Measurements from ENCODE around the gene MACROD2.

MACROD2 gene

GRCh38 chr20:14062171-14062570 is 66.9 kb downstream of the MACROD2 start:
- no peak for DNase-seq (ENCODE audit: low read depth, low spot score)

- DNase-seq (ENCODE audit: low read depth, low spot score), result no peak
Observed at GRCh38 chr20:14062786-14063185, 67.5 kb downstream of the MACROD2 start.

GRCh38 chr20:14064333-14064732 is 69.0 kb downstream of the MACROD2 start:
- no peak for DNase-seq (ENCODE audit: low read depth, low spot score)

- DNase-seq (ENCODE audit: low read depth, low spot score), result no peak
Observed at GRCh38 chr20:14064921-14065320, 69.6 kb downstream of the MACROD2 start.

DNA sequence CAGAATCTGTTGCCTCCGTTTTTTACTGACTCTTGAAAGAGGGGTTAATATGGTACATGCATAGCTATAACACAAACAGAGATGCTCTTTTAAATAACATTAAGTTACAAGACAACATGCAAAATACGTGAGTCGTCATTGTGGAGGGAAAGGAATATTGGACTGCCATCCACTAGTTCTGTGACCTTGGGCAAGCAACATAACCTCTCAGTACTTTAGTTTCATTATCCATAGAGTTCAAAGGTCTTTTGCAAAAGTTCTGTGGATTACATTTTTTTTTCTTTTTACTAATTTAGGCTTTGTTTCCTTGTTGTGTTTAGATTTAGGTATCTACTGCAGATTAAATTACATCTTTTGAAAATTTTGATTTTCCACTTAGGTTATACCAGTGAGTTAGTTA is 70.5 kb downstream of the MACROD2 start:
- no peak for DNase-seq (ENCODE audit: low read depth, low spot score)

DNA sequence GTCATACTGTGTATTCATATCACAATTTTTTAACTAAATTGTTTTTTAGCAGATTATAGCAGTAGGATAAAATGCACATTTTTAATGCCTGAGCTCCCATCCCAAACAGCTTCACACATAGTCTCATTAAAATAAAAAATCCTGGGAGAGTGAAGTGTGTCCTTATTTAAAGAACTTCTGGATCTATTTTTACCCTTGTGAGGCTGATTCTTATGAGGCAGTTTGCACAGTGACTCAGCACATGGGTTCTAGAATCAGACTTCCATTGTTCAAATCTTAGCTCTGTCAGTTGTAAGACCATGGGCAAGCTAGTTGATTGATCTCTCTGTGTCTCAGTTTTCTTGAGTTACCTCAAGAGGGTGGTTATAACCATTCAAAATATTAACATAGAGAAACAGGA is 72.3 kb downstream of the MACROD2 start:
- no peak for DNase-seq (ENCODE audit: low read depth, low spot score)

GRCh38 chr20:14069796-14070195 is 74.5 kb downstream of the MACROD2 start:
- DNase-seq (ENCODE audit: low read depth, low spot score), result no peak

DNA sequence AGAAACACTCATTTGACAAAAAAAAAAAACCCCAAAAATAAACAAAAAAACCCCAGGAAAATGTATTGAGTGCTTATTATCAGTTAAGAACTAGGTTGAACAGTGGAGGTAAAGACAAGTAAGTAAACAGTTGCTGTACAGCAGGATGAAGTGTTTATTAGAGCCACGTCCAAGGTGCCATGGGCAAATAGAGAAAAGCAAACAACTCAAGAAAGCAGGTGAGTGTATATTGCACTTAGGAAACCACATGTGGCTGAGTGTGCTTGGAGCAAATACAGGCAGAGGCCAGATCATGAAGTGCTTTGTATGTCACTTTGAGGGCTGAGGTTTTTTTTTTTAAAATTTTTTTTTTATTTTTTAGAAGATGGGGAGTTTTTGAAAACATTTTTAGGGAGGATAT is 98.3 kb downstream of the MACROD2 start:
- DNase-seq (ENCODE audit: low read depth, low spot score), result no peak

GRCh38 chr20:14098261-14098660 is 102.9 kb downstream of the MACROD2 start:
- no peak for DNase-seq (ENCODE audit: low read depth, low spot score)

DNA sequence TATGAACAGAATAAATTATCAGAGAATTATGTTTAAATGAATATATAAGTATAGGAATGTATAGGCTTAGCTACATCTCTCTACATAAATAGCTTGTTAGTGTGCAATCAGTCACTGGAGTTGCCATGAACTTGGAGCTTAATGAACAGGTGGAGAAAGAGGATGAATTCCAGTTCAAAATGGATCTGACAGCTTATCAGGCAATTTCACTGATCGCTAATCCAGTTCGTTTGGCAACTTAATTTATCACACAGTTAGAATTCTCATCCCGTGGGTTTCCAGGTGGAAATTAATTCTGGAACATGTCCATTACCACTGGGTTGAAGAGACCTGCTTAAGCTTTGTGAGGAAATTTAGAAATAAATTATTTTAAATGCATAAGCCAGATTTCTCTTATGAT is 118.1 kb downstream of the MACROD2 start:
- DNase-seq (ENCODE audit: low read depth, low spot score), result no peak

GRCh38 chr20:14114065-14114704 is 118.9 kb downstream of the MACROD2 start:
- no peak for DNase-seq (ENCODE audit: low read depth, low spot score)

DNA sequence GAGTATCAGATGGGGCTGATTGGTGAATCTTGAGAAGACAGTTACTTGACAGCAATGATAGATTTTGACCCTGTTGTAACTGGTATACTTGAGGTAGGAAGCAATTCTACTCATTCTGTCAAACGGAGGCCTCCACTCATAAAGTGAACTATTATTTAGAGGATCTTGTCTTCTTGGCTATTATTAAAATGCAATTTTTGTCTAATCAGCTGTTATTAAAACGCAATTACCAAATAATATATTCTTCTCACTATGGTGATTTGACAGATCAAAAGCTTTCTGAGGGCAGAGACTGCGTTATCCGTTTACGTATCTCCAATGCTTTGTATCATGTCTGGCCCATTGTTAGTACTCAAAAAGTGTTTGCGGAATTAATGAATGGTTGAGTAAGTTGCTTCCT is 120.7 kb downstream of the MACROD2 start:
- no peak for DNase-seq (ENCODE audit: low read depth, low spot score)

DNA sequence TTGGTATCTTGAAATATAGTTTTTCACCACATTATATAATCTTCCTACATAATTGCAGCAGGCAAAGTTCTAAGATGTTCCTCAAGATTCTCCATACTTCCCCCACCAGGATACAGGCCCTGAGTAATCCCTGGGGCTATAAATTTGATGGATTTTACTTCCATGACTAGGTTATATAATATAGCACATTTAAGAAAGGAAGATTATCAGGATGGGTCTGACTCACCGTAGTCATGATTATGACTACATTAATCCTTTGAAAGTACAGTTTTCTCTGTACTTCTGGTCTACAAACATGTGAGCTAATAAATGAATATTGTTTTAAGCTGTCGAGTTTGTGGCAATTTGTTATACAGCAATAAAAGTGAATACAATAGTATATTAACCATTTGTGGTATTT is 122.5 kb downstream of the MACROD2 start:
- DNase-seq (ENCODE audit: low read depth, low spot score), result no peak

- no peak for DNase-seq (ENCODE audit: low read depth, low spot score)
Observed at GRCh38 chr20:14126856-14127255, 131.5 kb downstream of the MACROD2 start.

DNA sequence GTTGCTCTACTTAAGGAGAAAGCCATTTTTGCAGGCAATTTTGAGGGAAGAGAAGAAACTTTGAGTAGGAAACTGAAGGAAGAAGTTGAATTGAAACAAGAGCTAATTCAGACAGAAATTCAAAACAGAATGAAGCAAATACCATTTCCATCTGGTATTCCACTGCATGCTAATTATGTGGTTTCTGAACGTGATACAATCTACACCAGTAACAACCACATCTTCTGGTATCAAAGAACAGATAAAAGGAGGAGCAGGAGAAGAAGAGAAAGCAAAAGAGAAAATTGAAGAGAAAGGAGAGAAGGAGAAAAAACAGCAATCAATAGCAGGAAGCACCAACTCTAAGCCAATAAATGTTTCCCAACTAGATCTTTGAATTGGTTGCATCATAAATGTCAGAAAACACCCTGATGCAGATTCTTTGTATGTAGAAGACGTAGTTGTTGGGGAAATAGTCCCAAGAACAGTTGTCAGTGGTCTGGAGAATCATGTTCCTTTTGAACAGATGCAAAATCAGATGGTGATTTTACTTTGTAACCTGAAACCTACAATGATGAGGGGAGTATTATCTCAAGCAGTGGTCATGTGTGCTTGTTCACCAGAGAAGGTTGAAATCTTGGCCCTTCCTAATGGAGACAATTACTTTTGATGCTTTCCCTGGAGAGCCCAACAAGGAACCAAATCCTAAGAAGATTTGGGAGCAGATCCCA is 132.4 kb downstream of the MACROD2 start:
- no peak for DNase-seq (ENCODE audit: low read depth, low spot score)

GRCh38 chr20:14134004-14134403 is 138.7 kb downstream of the MACROD2 start:
- no peak for DNase-seq (ENCODE audit: low read depth, low spot score)

DNA sequence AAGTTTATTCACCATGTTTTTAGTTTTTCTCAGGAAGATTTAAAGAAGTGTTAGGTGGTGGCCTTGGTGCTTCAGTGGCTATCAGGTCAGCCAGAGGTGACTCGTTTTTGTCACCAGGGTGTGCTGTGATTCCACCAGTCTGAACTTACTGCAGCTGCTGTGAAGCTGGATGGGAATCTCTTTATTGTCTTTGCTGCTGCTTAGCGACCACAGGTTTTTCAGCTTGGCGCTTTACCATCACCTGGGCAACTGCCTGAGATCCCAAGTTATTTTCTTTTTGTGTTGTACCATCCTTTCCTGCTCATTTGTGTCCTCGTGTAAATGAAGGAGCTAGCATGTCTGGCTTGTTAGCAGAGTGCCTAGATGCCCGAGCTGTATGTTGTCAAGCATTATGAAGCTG is 146.9 kb downstream of the MACROD2 start:
- peak; percentile 74 for DNase-seq (ENCODE audit: low read depth, low spot score)

GRCh38 chr20:14142964-14143627 is 147.8 kb downstream of the MACROD2 start:
- no peak for DNase-seq (ENCODE audit: low read depth, low spot score)

GRCh38 chr20:14148042-14148441 is 152.7 kb downstream of the MACROD2 start:
- DNase-seq (ENCODE audit: low read depth, low spot score), result no peak

GRCh38 chr20:14155361-14155760 is 160.0 kb downstream of the MACROD2 start:
- no peak for DNase-seq (ENCODE audit: low read depth, low spot score)

DNA sequence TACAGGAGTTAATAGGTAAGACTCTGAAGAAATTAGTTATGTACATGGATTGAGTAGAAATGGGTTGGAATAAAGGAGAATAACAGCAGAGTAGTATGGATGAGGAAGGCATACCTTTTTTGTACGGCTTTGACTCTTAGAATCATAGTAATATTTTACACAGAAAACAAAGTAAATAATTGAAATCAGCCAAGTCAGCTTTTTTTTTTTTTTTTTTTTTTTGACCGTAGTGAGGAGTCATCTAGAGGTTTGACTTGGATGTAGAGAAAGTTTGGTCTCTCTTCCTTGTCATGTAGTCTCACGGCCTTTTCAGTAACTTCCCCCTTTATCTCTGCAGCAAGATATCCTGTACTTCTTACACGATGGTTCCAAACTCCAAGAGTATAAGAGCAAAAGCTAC is 183.2 kb downstream of the MACROD2 start:
- DNase-seq (ENCODE audit: low read depth, low spot score), result no peak

GRCh38 chr20:14178952-14179351 is 183.6 kb downstream of the MACROD2 start:
- no peak for DNase-seq (ENCODE audit: low read depth, low spot score)

GRCh38 chr20:14189794-14190402 is 194.6 kb downstream of the MACROD2 start:
- no peak for DNase-seq (ENCODE audit: low read depth, low spot score)
